Measurements from ENCODE around the gene CELSR3. TPM values are rescaled to one million over a fixed set of nuclear protein-coding genes. Genes with fewer than 3 reads are reported as not detected.

CELSR3 gene
- total and polyA plus RNA-seq, 4 experiments from 2014 or later, result 0.04 to 3.5 (median 2.0) TPM

- POLR2A ChIA-PET (ENCODE audit: partially characterized antibody), result interaction anchor here (0.6 to 2.4 kb wide), 3 partner anchors 21 to 129 kb away, joined by 3 to 14 read pairs (median 4); partner anchors contain the start of genes SLC26A6 and UQCRC1
- peak overlapping the region; percentile 80 to 88 (median 84) for H3K4me3 Mint-ChIP-seq
Observed at GRCh38 chr3:48656061-48656840, 6.4 kb downstream of the CELSR3 start.

GRCh38 chr3:48655606-48656005, 7.1 kb downstream of the CELSR3 start:
- peaks cover 5 to 28% (median 10%) of the 10 kb centered on the region in 4 donors for H3K4me1 Mint-ChIP-seq
- peak overlapping the region; percentile 76 to 88 (median 84) for H3K4me3 Mint-ChIP-seq
- peak; percentile 45 to 85 (median 55) for DNase-seq
- H3K36me3 Mint-ChIP-seq, result peaks cover 0 to 1% of the 10 kb centered on the region in 2 donors
- POLR2A ChIA-PET (ENCODE audit: partially characterized antibody), result interaction anchor here (2.4 kb wide), 1 partner anchor 21 kb away, joined by 14 read pairs; the partner anchor contains the start of gene SLC26A6
- intact Hi-C loops (cut with micrococcal nuclease), result loop anchor here (1.0 kb wide), 4 partner anchors 20 to 97 kb away; partner anchors contain the start of genes NCKIPSD, SLC26A6 and UQCRC1
- CTCF ChIA-PET (ENCODE audit: partially characterized antibody), result interaction anchor here (1.7 to 1.8 kb wide), 2 partner anchors 20 to 21 kb away, joined by 4 to 5 read pairs; partner anchors contain the start of gene SLC26A6
- H3K27ac Mint-ChIP-seq, result peak overlapping the region; percentile 82 to 93 (median 88)
- Histone ChIP-seq H3K4me3 (ENCODE audit: low read length in 2 of 2) (peak overlapping the region in 1 of 2 donors; percentile 59), H3K4me1 (ENCODE audit: insufficient read depth, low read length) (peaks cover 18% of the 10 kb centered on the region), H3K36me3 (ENCODE audit: insufficient read depth, low read length) (no peaks in the 10 kb centered on the region), H3K9me3 (ENCODE audit: control insufficient read depth in 1 of 2, low read length in 2 of 2) (no peaks in the 10 kb centered on the region), H3K27ac (ENCODE audit: low read depth, low read length) (peak overlapping the region; percentile 38), H3K27me3 (ENCODE audit: insufficient read depth, low read length) (no peaks in the 10 kb centered on the region)
- peaks cover 0 to 3% of the 10 kb centered on the region in 2 donors for H3K27me3 Mint-ChIP-seq
- H3K9me3 Mint-ChIP-seq, result peaks cover 0 to 7% (median 0%) of the 10 kb centered on the region in 8 donors

More at GRCh38 chr3:48656061-48656840, 6.4 kb downstream of the CELSR3 start:
- Histone ChIP-seq H3K36me3 (ENCODE audit: insufficient read depth, low read length) (no peaks in the 10 kb centered on the region), H3K9me3 (ENCODE audit: control insufficient read depth in 1 of 2, low read length in 2 of 2) (no peaks in the 10 kb centered on the region), H3K27me3 (ENCODE audit: insufficient read depth, low read length) (no peaks in the 10 kb centered on the region), H3K4me3 (ENCODE audit: low read length in 2 of 2) (peak overlapping the region; percentile 29 to 59), H3K4me1 (ENCODE audit: insufficient read depth, low read length) (peaks cover 19% of the 10 kb centered on the region), H3K27ac (ENCODE audit: low read depth, low read length) (peak overlapping the region; percentile 38)
- peaks cover 0 to 1% of the 10 kb centered on the region in 2 donors for H3K36me3 Mint-ChIP-seq
- peak; percentile 86 to 91 (median 88) for DNase-seq
- CTCF ChIA-PET (ENCODE audit: partially characterized antibody), result interaction anchor here (0.6 to 1.8 kb wide), 8 partner anchors 21 to 462 kb away, joined by 3 to 7 read pairs (median 4); partner anchors contain the start of gene SLC26A6
- H3K4me1 Mint-ChIP-seq, result peaks cover 5 to 31% (median 10%) of the 10 kb centered on the region in 4 donors
- H3K27me3 Mint-ChIP-seq, result peaks cover 0 to 3% of the 10 kb centered on the region in 2 donors
- peaks cover 0 to 10% (median 0%) of the 10 kb centered on the region in 8 donors for H3K9me3 Mint-ChIP-seq
- intact Hi-C loops (cut with micrococcal nuclease), result loop anchor here (1.0 kb wide), 4 partner anchors 21 to 98 kb away; partner anchors contain the start of genes NCKIPSD, SLC26A6 and UQCRC1
- peak overlapping the region; percentile 82 to 93 (median 88) for H3K27ac Mint-ChIP-seq

GRCh38 chr3:48655063-48655462, 7.6 kb downstream of the CELSR3 start:
- H3K27ac Mint-ChIP-seq, result peak overlapping the region; percentile 75 to 84 (median 79)
- intact Hi-C loops (cut with micrococcal nuclease), result no loop called here
- ChIA-PET CTCF (ENCODE audit: partially characterized antibody) (interaction anchor here (1.8 to 2.3 kb wide), 2 partner anchors 20 kb away, joined by 4 to 6 read pairs; partner anchors contain the start of gene SLC26A6), POLR2A (ENCODE audit: partially characterized antibody) (interaction anchor here (0.9 kb wide), 1 partner anchor 46 kb away, joined by 3 read pairs; the partner anchor contains the start of gene UQCRC1)
- peaks cover 0 to 4% (median 0%) of the 10 kb centered on the region in 8 donors for H3K9me3 Mint-ChIP-seq
- peak overlapping the region; percentile 38 for H3K27ac ChIP-seq (ENCODE audit: low read depth, low read length)
- H3K9me3 ChIP-seq (ENCODE audit: control insufficient read depth in 1 of 2, low read length in 2 of 2), result no peaks in the 10 kb centered on the region
- DNase-seq, result no peak
- H3K27me3 Mint-ChIP-seq, result peaks cover 0 to 3% of the 10 kb centered on the region in 2 donors
- peak overlapping the region; percentile 63 to 88 (median 79) for H3K4me3 Mint-ChIP-seq
- peaks cover 18% of the 10 kb centered on the region for H3K4me1 ChIP-seq (ENCODE audit: insufficient read depth, low read length)
- no peaks in the 10 kb centered on the region for H3K36me3 ChIP-seq (ENCODE audit: insufficient read depth, low read length)
- H3K4me1 Mint-ChIP-seq, result peaks cover 5 to 28% (median 10%) of the 10 kb centered on the region in 4 donors
- H3K4me3 ChIP-seq (ENCODE audit: low read length in 2 of 2), result peak overlapping the region in 1 of 2 donors; percentile 59
- no peaks in the 10 kb centered on the region for H3K27me3 ChIP-seq (ENCODE audit: insufficient read depth, low read length)
- peaks cover 0 to 1% of the 10 kb centered on the region in 2 donors for H3K36me3 Mint-ChIP-seq

GRCh38 chr3:48652923-48653715, 9.6 kb downstream of the CELSR3 start:
- peak overlapping the region in 3 of 8 donors; percentile 29 to 51 (median 35) for H3K4me3 Mint-ChIP-seq

GRCh38 chr3:48651771-48652170, 10.9 kb downstream of the CELSR3 start:
- CTCF ChIA-PET (ENCODE audit: partially characterized antibody), result no interaction called here
- H3K4me3 Mint-ChIP-seq, result no peak overlapping the region
- H3K27ac Mint-ChIP-seq, result no peak overlapping the region
- Histone ChIP-seq H3K4me1 (ENCODE audit: insufficient read depth, low read length) (peaks cover 12% of the 10 kb centered on the region), H3K4me3 (ENCODE audit: low read length in 2 of 2) (no peak overlapping the region), H3K36me3 (ENCODE audit: insufficient read depth, low read length) (no peaks in the 10 kb centered on the region), H3K9me3 (ENCODE audit: control insufficient read depth in 1 of 2, low read length in 2 of 2) (no peaks in the 10 kb centered on the region), H3K27ac (ENCODE audit: low read depth, low read length) (no peak overlapping the region), H3K27me3 (ENCODE audit: insufficient read depth, low read length) (no peaks in the 10 kb centered on the region)
- peaks cover 5 to 15% (median 10%) of the 10 kb centered on the region in 4 donors for H3K4me1 Mint-ChIP-seq
- no peaks in the 10 kb centered on the region for H3K27me3 Mint-ChIP-seq
- intact Hi-C loops (cut with micrococcal nuclease), result no loop called here
- POLR2A ChIA-PET (ENCODE audit: partially characterized antibody), result no interaction called here
- H3K9me3 Mint-ChIP-seq, result no peaks in the 10 kb centered on the region
- DNase-seq, result no peak
- peaks cover 0 to 1% of the 10 kb centered on the region in 2 donors for H3K36me3 Mint-ChIP-seq

More at GRCh38 chr3:48652923-48653715, 9.6 kb downstream of the CELSR3 start:
- no peaks in the 10 kb centered on the region for H3K9me3 ChIP-seq (ENCODE audit: control insufficient read depth in 1 of 2, low read length in 2 of 2)
- intact Hi-C loops (cut with micrococcal nuclease), result no loop called here
- Mint-ChIP-seq H3K27ac (peak overlapping the region in 2 of 7 donors; percentile 37 to 82), H3K4me1 (peaks cover 5 to 28% (median 10%) of the 10 kb centered on the region in 4 donors), H3K36me3 (peaks cover 0 to 1% of the 10 kb centered on the region in 2 donors), H3K9me3 (peaks cover 0 to 4% (median 0%) of the 10 kb centered on the region in 8 donors), H3K27me3 (no peaks in the 10 kb centered on the region)
- no peak overlapping the region for H3K4me3 ChIP-seq (ENCODE audit: low read length in 2 of 2)
- H3K36me3 ChIP-seq (ENCODE audit: insufficient read depth, low read length), result no peaks in the 10 kb centered on the region
- DNase-seq, result no peak
- ChIA-PET POLR2A (ENCODE audit: partially characterized antibody) (no interaction called here), CTCF (ENCODE audit: partially characterized antibody) (interaction anchor here (2.3 kb wide), 1 partner anchor 18 kb away, joined by 6 read pairs; the partner anchor contains the start of gene SLC26A6)
- H3K27ac ChIP-seq (ENCODE audit: low read depth, low read length), result no peak overlapping the region
- peaks cover 18% of the 10 kb centered on the region for H3K4me1 ChIP-seq (ENCODE audit: insufficient read depth, low read length)
- H3K27me3 ChIP-seq (ENCODE audit: insufficient read depth, low read length), result no peaks in the 10 kb centered on the region

- Mint-ChIP-seq H3K4me1 (peaks cover 5 to 12% (median 8%) of the 10 kb centered on the region in 4 donors), H3K9me3 (no peaks in the 10 kb centered on the region), H3K27ac (peak overlapping the region in 1 of 7 donors; percentile 23), H3K27me3 (no peaks in the 10 kb centered on the region), H3K4me3 (peak overlapping the region in 1 of 8 donors; percentile 20), H3K36me3 (no peaks in the 10 kb centered on the region)
- DNase-seq, result no peak
- H3K27ac ChIP-seq (ENCODE audit: low read depth, low read length), result no peak overlapping the region
- POLR2A ChIA-PET (ENCODE audit: partially characterized antibody), result no interaction called here
- no peak overlapping the region for H3K4me3 ChIP-seq (ENCODE audit: low read length in 2 of 2)
- H3K27me3 ChIP-seq (ENCODE audit: insufficient read depth, low read length), result no peaks in the 10 kb centered on the region
- no peaks in the 10 kb centered on the region for H3K9me3 ChIP-seq (ENCODE audit: control insufficient read depth in 1 of 2, low read length in 2 of 2)
- no peaks in the 10 kb centered on the region for H3K36me3 ChIP-seq (ENCODE audit: insufficient read depth, low read length)
- CTCF ChIA-PET (ENCODE audit: partially characterized antibody), result no interaction called here
- intact Hi-C loops (cut with micrococcal nuclease), result no loop called here
- H3K4me1 ChIP-seq (ENCODE audit: insufficient read depth, low read length), result peaks cover 8% of the 10 kb centered on the region
Observed at GRCh38 chr3:48650723-48651122, 12.0 kb downstream of the CELSR3 start.

All from CD4-positive, alpha-beta memory T cell (primary cell).